ENCODE measurements around the gene NAPSA. TPM values are rescaled to one million over a fixed set of nuclear protein-coding genes. Genes with fewer than 3 reads are reported as not detected.
"Not testable (repeated sequence)": the region's sequence is repeated elsewhere in the genome, so short reads cannot be mapped to it uniquely, and the experiment has no call there.

The NAPSA gene
- total RNA-seq, 1 donor from 2014 or later = 15.8 TPM

DNA sequence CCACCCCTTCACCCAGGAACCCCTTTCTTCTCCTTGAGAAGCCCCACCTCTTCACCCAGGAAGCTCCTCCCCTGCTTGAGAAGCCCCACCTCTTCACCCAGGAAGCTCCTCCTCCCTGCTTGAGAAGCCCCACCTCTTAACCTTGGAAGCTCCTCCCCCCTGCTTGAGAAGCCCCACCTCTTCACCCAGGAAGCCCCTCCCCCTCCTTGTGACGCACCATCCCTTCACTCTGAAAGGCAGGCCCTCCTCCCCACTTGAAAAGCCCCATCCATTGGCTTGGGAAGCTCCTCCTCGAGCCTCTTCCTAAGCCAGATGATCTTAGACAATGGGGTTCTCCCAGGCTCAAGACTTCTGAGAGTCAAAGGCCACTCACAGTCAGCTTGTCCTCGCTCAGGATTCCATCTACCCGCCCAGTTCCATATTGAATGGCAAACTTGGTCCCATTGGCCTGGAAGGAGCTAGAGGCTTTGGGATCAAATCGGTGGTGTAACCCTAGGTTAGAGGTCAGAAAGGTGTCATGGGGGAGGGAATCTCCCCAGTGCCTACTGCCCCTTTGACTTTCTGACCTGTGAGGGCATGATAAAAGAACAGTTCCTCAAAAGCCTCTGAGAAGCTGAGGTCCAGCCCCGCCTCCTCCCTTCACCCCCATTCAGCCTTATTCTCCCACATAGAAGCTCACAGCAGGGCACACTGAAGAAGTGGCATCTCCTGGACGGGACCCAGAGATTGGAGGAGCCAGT is 4.0 kb downstream of the NAPSA start:
- intact Hi-C loops (cut with micrococcal nuclease) = no loop called here
- peaks cover 8% of the 10 kb centered on the region for H3K9me3 Mint-ChIP-seq
- peaks cover 80% of the 10 kb centered on the region for H3K4me1 Mint-ChIP-seq (ENCODE audit: low read depth)
- peaks cover 24% of the 10 kb centered on the region for H3K36me3 Mint-ChIP-seq (ENCODE audit: low read depth)
- H3K27ac Mint-ChIP-seq = peak overlapping the region; percentile 88
- H3K27me3 Mint-ChIP-seq (ENCODE audit: insufficient read depth) = no peaks in the 10 kb centered on the region
- no peak for DNase-seq (ENCODE audit: low spot score)
- H3K4me3 Mint-ChIP-seq = peak overlapping the region; percentile 9

DNA sequence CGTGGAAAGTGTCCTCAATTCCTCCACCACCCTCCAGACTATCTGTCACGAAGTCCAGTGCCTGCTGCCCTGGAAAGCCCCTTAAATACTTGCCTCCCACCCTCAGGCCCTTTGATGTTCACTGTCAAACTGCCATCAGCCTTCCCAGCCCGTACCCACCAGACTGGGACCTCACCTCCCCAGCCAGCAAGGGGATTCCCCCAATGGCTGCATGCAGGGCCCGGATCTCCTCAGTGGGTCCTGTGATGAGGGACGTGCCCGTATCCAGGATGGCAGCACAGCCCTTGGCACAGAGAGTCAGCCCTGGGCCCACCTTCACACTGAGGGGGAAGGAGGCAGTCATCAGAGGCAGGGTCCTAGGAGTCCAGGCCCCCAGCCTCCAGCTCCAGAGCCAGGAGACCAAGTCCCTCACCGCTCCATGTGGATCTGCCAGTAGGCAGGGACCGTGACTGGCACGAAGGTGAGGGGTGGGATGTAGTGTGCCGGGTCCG is 6.1 kb downstream of the NAPSA start:
- Mint-ChIP-seq H3K4me1 (ENCODE audit: low read depth) (peaks cover 66% of the 10 kb centered on the region), H3K36me3 (ENCODE audit: low read depth) (peaks cover 24% of the 10 kb centered on the region), H3K27me3 (ENCODE audit: insufficient read depth) (no peaks in the 10 kb centered on the region), H3K9me3 (peaks cover 8% of the 10 kb centered on the region), H3K4me3 (peak overlapping the region; percentile 90), H3K27ac (peak overlapping the region; percentile 99)
- intact Hi-C loops (cut with micrococcal nuclease) = loop anchor here (5.0 kb wide), 1 partner anchor 118 kb away; the partner anchor contains the start of genes EMC10 and GARIN5A
- DNase-seq (ENCODE audit: low spot score) = no peak

DNA sequence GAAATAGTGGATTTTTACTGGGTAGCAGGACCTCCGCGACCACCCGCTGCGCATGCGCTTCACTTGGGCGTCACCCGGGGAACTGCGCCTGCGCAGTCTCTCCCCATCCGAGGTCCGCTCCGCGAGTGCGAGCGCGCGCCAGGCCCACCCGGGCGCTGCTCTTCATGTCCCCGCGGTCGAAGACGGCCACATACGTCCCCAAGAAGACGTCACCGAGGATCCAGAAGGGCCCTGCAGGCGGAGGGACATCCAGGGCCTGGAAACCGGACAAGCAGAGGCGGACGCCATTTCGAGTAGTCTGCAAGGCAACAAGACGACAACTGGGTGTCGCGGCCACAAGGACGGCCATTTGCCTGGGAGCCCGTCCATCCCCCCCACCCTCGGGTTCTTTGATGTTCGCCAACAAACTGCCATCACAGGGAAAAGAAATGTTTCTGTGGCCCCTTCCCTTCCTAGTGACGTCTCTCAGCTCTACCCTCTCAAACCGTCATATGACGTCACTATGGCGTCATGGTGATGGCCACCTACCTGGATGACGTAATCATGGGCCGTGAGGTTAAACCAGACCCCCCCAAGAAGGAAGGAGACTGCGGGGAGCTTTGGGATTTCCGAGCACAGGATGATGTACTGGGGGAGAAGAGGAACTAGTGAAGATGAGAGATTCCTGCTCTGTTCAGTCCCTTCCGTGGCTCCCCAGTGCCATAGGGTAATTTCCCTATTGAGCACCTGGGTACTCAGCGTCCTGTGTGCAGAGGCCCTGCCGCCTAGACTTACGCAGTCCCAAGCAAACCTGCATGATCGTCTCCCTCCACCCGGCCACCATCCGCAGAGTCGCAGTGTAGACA is 6.7 kb downstream of the NAPSA start:
- Mint-ChIP-seq H3K27me3 (ENCODE audit: insufficient read depth) (no peaks in the 10 kb centered on the region), H3K27ac (peak overlapping the region; percentile 99)
- peak; percentile 81 for DNase-seq (ENCODE audit: low spot score)

DNA sequence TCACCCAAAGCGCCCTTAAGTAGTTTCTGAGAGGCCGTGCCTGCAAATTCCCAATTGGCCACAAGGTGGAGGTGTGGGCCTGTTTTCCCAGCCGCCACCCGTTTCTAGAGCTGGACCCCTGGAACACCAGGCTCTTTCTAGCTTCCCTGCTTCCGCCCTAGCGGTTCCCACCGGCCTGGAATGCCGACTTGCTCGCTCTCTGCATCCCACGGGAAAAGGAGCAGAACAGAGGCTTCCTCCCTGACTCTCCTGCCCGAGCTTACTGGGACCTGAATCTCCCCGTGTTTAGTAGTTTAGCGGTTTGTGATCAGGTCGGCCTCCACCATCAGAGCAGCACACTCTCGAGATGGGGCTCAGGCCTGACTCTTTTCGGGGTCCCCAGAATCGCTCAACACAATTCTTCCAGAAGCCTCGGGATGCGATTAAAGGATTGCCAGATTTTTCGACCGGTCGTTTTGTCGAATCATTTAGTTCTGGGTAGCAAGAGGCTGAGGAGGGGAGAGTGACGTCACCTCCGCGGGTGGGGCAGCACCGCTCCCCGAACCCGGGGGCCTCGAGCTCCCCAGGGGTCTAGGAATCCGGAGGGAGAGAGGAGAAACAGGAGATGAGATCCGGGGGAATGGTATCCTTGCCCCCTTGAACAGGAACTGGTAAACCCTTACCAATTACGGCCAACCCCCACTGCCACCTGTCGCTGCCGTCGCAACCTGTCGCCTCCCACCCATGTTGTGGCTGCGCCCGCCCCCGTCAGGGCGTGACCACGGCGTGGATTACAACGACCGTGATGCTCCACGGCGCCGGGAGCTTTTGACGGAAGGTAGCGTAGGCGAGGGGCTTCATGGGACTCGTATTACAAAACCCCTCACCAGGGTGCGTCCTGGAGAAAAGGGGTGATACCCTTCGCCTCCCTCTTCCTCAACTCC is 8.0 kb downstream of the NAPSA start:
- peak overlapping the region; percentile 90 for H3K4me3 Mint-ChIP-seq
- intact Hi-C loops (cut with micrococcal nuclease) = loop anchor here (1.0 to 5.0 kb wide), 12 partner anchors 12 to 565 kb away; partner anchors contain the start of genes EMC10, GARIN5A, JOSD2 and NR1H2
- H3K27ac Mint-ChIP-seq = peak overlapping the region; percentile 99
- peaks cover 52% of the 10 kb centered on the region for H3K4me1 Mint-ChIP-seq (ENCODE audit: low read depth)
- peak; percentile 86 for DNase-seq (ENCODE audit: low spot score)
- peaks cover 8% of the 10 kb centered on the region for H3K9me3 Mint-ChIP-seq
- no peaks in the 10 kb centered on the region for H3K27me3 Mint-ChIP-seq (ENCODE audit: insufficient read depth)
- H3K36me3 Mint-ChIP-seq (ENCODE audit: low read depth) = peaks cover 24% of the 10 kb centered on the region

More for the DNA sequence above, 6.7 kb downstream of the NAPSA start:
- Mint-ChIP-seq H3K36me3 (ENCODE audit: low read depth) (peaks cover 24% of the 10 kb centered on the region), H3K4me3 (peak overlapping the region; percentile 90), H3K4me1 (ENCODE audit: low read depth) (peaks cover 63% of the 10 kb centered on the region), H3K9me3 (peaks cover 8% of the 10 kb centered on the region)
- intact Hi-C loops (cut with micrococcal nuclease) = loop anchor here (5.0 kb wide), 1 partner anchor 119 kb away; the partner anchor contains the start of genes EMC10 and GARIN5A

DNA sequence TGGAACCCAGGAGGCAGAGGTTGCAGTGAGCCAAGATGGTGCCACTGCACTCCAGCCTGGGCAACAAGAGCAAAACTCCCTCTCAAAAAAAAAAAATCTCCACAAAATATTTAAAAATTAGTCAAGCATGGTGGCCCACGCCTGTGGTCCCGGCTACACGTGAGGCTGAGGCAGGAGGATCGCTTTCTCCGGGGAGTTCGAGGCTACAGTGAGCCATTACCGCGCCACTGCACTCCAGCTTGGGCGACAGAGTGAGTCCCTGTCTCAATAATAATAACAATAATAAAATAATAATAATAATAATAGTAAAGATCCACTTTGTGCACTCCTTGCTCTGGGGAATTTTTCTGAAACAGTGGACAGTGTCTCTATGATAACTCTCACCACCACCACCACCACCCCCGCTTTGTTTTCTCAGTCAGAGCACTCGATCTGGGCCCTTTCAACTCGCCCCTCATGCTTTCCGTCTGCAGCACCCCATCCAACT is 8.7 kb downstream of the NAPSA start:
- peak overlapping the region; percentile 99 for H3K27ac Mint-ChIP-seq
- no peaks in the 10 kb centered on the region for H3K27me3 Mint-ChIP-seq (ENCODE audit: insufficient read depth)
- H3K36me3 Mint-ChIP-seq (ENCODE audit: low read depth) = peaks cover 21% of the 10 kb centered on the region

DNA sequence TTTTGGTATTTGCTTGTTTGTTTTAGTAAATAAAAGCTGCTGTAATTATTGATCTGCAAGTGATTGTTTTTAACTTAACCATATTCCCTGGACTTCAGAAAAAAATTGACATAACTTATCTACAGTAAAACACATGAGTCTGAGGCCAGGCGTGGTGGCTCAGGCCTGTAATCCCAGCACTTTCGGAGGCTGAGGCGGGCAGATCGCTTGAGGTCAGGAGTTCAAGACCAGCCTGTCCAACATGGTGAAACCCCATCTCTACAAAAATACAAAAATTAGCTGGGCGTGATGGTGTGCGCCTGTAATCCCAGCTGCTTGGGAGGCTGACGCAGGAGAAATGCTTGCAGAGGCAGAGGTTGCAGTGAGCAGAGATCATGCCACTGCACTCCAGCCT is 12.0 kb downstream of the NAPSA start:
- intact Hi-C loops (cut with micrococcal nuclease); H3K9me3 Mint-ChIP-seq; H3K27me3 Mint-ChIP-seq (ENCODE audit: insufficient read depth); H3K4me3 Mint-ChIP-seq; DNase-seq (ENCODE audit: low spot score); H3K36me3 Mint-ChIP-seq (ENCODE audit: low read depth); H3K27ac Mint-ChIP-seq: not testable (repeated sequence)
- peaks cover 13% of the 10 kb centered on the region for H3K4me1 Mint-ChIP-seq (ENCODE audit: low read depth)

More for the DNA sequence above, 8.7 kb downstream of the NAPSA start:
- Mint-ChIP-seq H3K4me3 (peak overlapping the region; percentile 90), H3K9me3 (peaks cover 8% of the 10 kb centered on the region), H3K4me1 (ENCODE audit: low read depth) (peaks cover 45% of the 10 kb centered on the region)
- intact Hi-C loops (cut with micrococcal nuclease) = loop anchor here (1.0 to 5.0 kb wide), 12 partner anchors 13 to 566 kb away; partner anchors contain the start of genes EMC10, GARIN5A, JOSD2 and NR1H2
- DNase-seq (ENCODE audit: low spot score) = no peak

DNA sequence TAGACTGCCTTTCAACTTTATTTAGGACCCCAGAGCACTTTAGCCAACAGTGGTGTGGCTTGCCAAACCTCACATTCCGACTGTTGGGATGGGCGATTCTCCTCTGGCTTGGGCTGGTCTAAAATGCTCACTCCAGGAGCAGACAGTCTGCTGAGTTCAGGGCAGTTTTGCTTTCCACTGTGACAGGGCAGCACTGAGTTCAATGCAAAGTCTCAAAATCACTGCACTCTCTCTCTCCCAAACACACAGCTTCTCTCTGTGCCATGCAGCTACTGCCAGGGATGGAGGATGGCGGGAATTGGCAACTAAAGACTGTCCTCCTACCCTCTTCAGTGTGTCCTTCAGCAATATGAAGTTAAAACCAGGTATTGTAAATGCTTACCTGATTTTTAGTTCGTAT is 13.2 kb downstream of the NAPSA start:
- Mint-ChIP-seq H3K36me3 (ENCODE audit: low read depth) (no peaks in the 10 kb centered on the region), H3K27ac (no peak overlapping the region), H3K27me3 (ENCODE audit: insufficient read depth) (no peaks in the 10 kb centered on the region), H3K9me3 (no peaks in the 10 kb centered on the region), H3K4me1 (ENCODE audit: low read depth) (peaks cover 9% of the 10 kb centered on the region), H3K4me3 (no peak overlapping the region)
- intact Hi-C loops (cut with micrococcal nuclease) = no loop called here
- DNase-seq (ENCODE audit: low spot score) = no peak

DNA sequence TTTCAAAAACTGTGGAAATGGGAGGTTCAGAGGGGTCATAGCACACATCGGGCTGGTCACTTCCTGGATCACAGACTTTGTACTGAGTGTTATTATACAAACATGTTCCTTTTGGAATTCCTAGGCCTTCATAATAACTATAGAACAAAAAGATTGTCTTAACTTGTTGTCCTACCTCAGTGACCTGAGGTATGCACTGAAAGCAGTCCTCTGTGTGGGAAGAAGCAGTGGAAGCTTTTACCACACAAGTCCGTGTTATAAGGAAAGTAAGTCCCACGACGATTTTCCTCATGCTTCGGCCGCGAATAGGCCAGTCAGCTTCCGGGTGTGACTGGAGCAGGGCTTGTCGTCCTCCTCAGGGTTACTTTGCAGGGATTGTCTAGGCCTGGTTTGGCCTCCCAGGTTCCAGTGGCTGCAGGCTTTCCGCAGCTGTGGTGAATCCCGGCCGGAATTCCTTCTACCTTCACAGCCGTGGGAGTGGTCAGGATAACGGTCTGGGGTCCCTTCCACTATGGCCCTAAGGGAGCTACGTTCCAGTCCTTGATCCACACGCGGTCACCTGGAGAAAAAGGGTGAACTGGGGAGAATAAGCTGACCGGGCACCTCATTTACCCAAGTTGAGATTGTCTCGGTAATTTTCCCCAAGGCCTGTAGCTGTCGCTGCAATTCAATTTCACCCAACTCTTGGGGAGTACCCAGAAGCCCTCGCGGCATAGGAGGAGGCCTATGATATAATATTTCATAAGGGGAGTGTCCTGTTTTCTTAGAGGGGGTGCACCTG is 16.0 kb downstream of the NAPSA start:
- intact Hi-C loops (cut with micrococcal nuclease) = no loop called here
- Mint-ChIP-seq H3K4me3 (no peak overlapping the region), H3K36me3 (ENCODE audit: low read depth) (peaks cover 2% of the 10 kb centered on the region), H3K27ac (no peak overlapping the region), H3K27me3 (ENCODE audit: insufficient read depth) (no peaks in the 10 kb centered on the region), H3K4me1 (ENCODE audit: low read depth) (peaks cover 22% of the 10 kb centered on the region), H3K9me3 (no peaks in the 10 kb centered on the region)
- no peak for DNase-seq (ENCODE audit: low spot score)

DNA sequence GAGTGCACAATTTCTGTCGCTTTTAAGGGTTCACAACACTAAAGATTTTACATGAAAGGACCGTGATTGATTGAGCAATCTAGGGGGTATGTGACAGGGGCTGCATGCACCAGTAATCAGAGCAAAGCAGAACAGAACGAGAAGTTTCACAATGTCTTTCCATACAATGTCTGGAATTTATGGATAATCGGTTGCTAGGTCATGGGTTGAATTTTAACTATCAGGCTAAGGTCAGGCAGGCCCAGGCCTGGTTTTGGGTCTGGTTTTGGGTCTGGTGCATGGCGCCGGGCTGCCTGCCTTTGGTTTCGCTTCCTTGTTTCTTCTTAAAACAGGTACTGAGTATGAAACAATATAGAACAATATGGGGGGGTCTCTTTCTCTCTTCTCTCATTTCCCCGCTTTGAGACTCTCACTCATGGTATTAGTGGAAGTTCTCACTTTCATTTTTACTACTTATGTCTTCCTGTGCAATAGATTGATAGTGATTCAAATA is 18.3 kb downstream of the NAPSA start:
- Mint-ChIP-seq H3K27ac (peak overlapping the region; percentile 83), H3K4me1 (ENCODE audit: low read depth) (peaks cover 27% of the 10 kb centered on the region), H3K4me3 (peak overlapping the region; percentile 66)
- DNase-seq (ENCODE audit: low spot score); H3K27me3 Mint-ChIP-seq (ENCODE audit: insufficient read depth); H3K9me3 Mint-ChIP-seq; H3K36me3 Mint-ChIP-seq (ENCODE audit: low read depth): not testable (repeated sequence)
- intact Hi-C loops (cut with micrococcal nuclease) = loop anchor here (2.0 kb wide), 1 partner anchor 14 kb away; no protein-coding TSS in a partner anchor

DNA sequence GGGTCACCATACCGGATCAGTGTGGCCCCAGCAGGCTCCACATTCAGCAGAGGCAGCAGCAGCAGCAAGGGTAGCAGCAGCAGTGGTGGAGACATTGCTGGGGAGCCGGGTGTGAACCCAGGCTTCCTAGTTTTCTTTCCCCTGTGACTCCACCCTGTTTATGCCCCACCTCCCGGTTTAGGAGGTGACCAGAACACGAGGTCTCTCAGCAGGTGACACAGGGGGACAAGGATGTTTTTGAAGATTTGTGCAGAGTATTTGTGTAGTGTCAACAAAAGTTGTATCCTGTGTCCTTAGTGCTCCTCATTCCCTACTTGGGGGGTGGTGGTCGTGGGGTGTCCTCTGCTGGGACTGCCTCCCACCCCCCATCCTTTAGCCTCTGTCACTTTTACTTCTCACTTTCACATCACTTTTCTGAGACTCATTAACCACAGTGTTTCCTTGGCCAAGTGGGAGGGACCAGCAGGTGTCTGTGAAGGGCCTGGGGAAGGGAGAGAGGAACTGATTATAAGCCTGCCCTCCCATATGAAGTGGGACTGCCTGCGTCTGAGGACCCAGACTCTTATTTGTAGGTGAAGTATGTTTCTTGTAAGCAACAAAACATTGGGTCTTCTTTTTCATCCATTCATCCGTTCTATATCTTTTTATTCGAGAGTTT is 20.6 kb downstream of the NAPSA start:
- intact Hi-C loops (cut with micrococcal nuclease) = no loop called here
- peaks cover 8% of the 10 kb centered on the region for H3K36me3 Mint-ChIP-seq (ENCODE audit: low read depth)
- H3K27me3 Mint-ChIP-seq (ENCODE audit: insufficient read depth) = no peaks in the 10 kb centered on the region
- H3K4me3 Mint-ChIP-seq = peak overlapping the region; percentile 32
- H3K9me3 Mint-ChIP-seq = no peaks in the 10 kb centered on the region
- H3K4me1 Mint-ChIP-seq (ENCODE audit: low read depth) = peaks cover 40% of the 10 kb centered on the region
- DNase-seq (ENCODE audit: low spot score) = no peak
- peak overlapping the region; percentile 43 for H3K27ac Mint-ChIP-seq

DNA sequence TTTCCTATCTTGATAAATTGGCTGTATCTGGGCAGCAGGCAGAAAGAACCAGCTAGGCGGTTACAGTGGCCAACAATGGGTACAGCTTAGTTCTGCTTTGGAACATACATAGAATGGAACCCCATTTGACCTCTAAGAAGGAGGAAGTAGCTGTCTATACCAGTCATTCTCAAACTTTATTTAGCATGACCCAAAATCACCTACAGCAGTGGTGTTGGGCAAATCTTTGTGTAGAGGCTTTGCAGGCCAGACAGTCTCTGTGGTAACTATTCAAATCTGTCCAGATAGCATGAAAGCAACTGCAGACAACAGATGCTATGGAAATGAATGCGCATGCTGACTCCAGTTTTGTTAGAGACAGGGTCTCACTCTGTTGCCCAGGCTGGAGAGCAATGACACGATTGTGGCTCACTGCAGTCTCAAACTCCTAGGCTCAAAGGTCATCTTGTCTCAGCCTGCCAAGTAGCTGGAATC is 24.3 kb downstream of the NAPSA start:
- intact Hi-C loops (cut with micrococcal nuclease) = no loop called here
- no peaks in the 10 kb centered on the region for H3K9me3 Mint-ChIP-seq
- no peak for DNase-seq (ENCODE audit: low spot score)
- H3K4me3 Mint-ChIP-seq = no peak overlapping the region
- H3K36me3 Mint-ChIP-seq (ENCODE audit: low read depth) = peaks cover 14% of the 10 kb centered on the region
- no peaks in the 10 kb centered on the region for H3K27me3 Mint-ChIP-seq (ENCODE audit: insufficient read depth)
- peaks cover 29% of the 10 kb centered on the region for H3K4me1 Mint-ChIP-seq (ENCODE audit: low read depth)
- peak overlapping the region; percentile 48 for H3K27ac Mint-ChIP-seq
